Stimulated activated CD8-positive, alpha-beta memory T cell treated with anti-CD3 and anti-CD28 coated beads, Interleukin-4, amount 100 ng/mL, for 48 hours (primary cell): ENCODE data around the gene TBC1D9B.

Experiments
- DNase-seq: peaks from one replicate; pipeline ENCODE4 v3.0.0-alpha.2; 2020

The TBC1D9B gene

GRCh38 chr5:179868541-179868940, 39.2 kb downstream of the TBC1D9B start:
- no peak for DNase-seq

- no peak for DNase-seq
Observed at GRCh38 chr5:179867476-179867875, 40.2 kb downstream of the TBC1D9B start.

- no peak for DNase-seq
Observed at GRCh38 chr5:179867079-179867465, 40.6 kb downstream of the TBC1D9B start.

GRCh38 chr5:179866241-179867078, 41.2 kb downstream of the TBC1D9B start:
- peak; percentile 38 for DNase-seq

- no peak for DNase-seq
Observed at GRCh38 chr5:179865491-179866240, 42.0 kb downstream of the TBC1D9B start.

- DNase-seq = no peak
Observed at GRCh38 chr5:179864686-179865085, 43.0 kb downstream of the TBC1D9B start.

- no peak for DNase-seq
Observed at GRCh38 chr5:179863449-179864085, 44.1 kb downstream of the TBC1D9B start.

GRCh38 chr5:179862891-179863290, 44.8 kb downstream of the TBC1D9B start:
- no peak for DNase-seq

- DNase-seq = no peak
Observed at GRCh38 chr5:179862296-179862695, 45.4 kb downstream of the TBC1D9B start.

GRCh38 chr5:179860301-179860700, 47.4 kb downstream of the TBC1D9B start:
- no peak for DNase-seq

- peak; percentile 96 for DNase-seq
Observed at GRCh38 chr5:179858586-179859427, 48.9 kb downstream of the TBC1D9B start, which contains the start of gene MRNIP. Gene MRNIP, minus strand, starts transcription at chr5:179858817. Its CDS starts 21 bp downstream, at chr5:179858796.

- DNase-seq = no peak
Observed at GRCh38 chr5:179858241-179858585, 49.5 kb downstream of the TBC1D9B start.

GRCh38 chr5:179854356-179854755, 53.3 kb downstream of the TBC1D9B start:
- DNase-seq = no peak

- DNase-seq = no peak
Observed at GRCh38 chr5:179852993-179853547, 54.6 kb downstream of the TBC1D9B start.

- no peak for DNase-seq
Observed at GRCh38 chr5:179841621-179842020, 66.1 kb downstream of the TBC1D9B start.

GRCh38 chr5:179840766-179841165, 66.9 kb downstream of the TBC1D9B start:
- no peak for DNase-seq

- DNase-seq = no peak
Observed at GRCh38 chr5:179840321-179840720, 67.4 kb downstream of the TBC1D9B start.

- DNase-seq = no peak
Observed at GRCh38 chr5:179839328-179840256, 68.1 kb downstream of the TBC1D9B start.

GRCh38 chr5:179837076-179838011, 70.4 kb downstream of the TBC1D9B start:
- no peak for DNase-seq
